Endothelial cell of umbilical vein (primary cell): ENCODE results near the gene CPVL. TPM values are rescaled to one million over a fixed set of nuclear protein-coding genes. Genes with fewer than 3 reads are reported as not detected.

Experiments used
- BruUV-seq: library from RNA; stranded (reverse); fragments of 400-500 nt; replicated peaks from 2 replicates; lab custom pipeline; 2021; lab: Mats Ljungman, UMichigan
- CTCF ChIA-PET: fragments of 300-600, 350-600 bp; sonication (Branson Sonifier 250); formaldehyde crosslinking; loops from one replicate; lab custom pipeline; 2021; ENCODE audit warnings: antibody characterized with exemption, inconsistent platforms; lab: Charles Lee
- POLR2A ChIA-PET: fragments of 300-600, 350-600 bp; sonication (Branson Sonifier 250); formaldehyde crosslinking; loops from one replicate; lab custom pipeline; 2021; ENCODE audit warnings: antibody characterized with exemption, inconsistent platforms; lab: Charles Lee
- DNase-seq: peaks from one replicate; pipeline ENCODE4 v3.0.0-alpha.2; 2011; ENCODE audit warnings: low read depth, low spot score
- FAIRE-seq: peaks from 2 replicates; lab custom pipeline; 2011; peaks lifted over from hg19 to GRCh38; lab: Jason Lieb, UNC
- H2AFZ ChIP-seq: 2 replicates; pipeline ENCODE4 v1.6.0; 2012; ENCODE audit warnings: low read depth, low read length, control low read depth, inconsistent platforms
- H3K27ac ChIP-seq: 2 replicates; pipeline ENCODE4 v1.5.1; 2011; ENCODE audit warnings: low read depth, mild to moderate bottlenecking, control low read depth, low read length, moderate library complexity; ENCODE audit not compliant: insufficient read depth
- H3K27me3 ChIP-seq, 2 experiments: 2 replicates each; pipeline versions ENCODE4 v1.6.0 to v1.6.1; 2011; ENCODE audit warnings: low read length in 2 of 2, mixed read lengths in 1 of 2; ENCODE audit not compliant: control insufficient read depth in 2 of 2, insufficient read depth in 2 of 2
- H3K36me3 ChIP-seq, 2 experiments: 2 replicates in 1 of 2; 3 replicates in 1 of 2; pipeline ENCODE4 v1.5.1; 2011; ENCODE audit warnings: low read length in 2 of 2, mild to moderate bottlenecking in 1 of 2, moderate library complexity in 1 of 2; ENCODE audit not compliant: control insufficient read depth in 2 of 2, insufficient read depth in 2 of 2; ENCODE audit errors: extremely low read depth in 1 of 2
- H3K4me1 ChIP-seq: 3 replicates; pipeline ENCODE4 v1.5.1; 2011; ENCODE audit warnings: mild to moderate bottlenecking, low read length; ENCODE audit not compliant: control insufficient read depth, insufficient read depth; ENCODE audit errors: extremely low read depth
- H3K4me2 ChIP-seq: 2 replicates; pipeline ENCODE4 v1.6.1; 2011; ENCODE audit warnings: low read length, control low read depth, mixed read lengths; ENCODE audit not compliant: insufficient read depth
- H3K4me3 ChIP-seq, 3 experiments: fragments of 200-600 bp in 1 of 3; sonication (generic), shearing (Covaris generic) in 1 of 3; replicated peaks in 1 of 3; 2 replicates each; pipeline ENCODE4 v1.5.1; 2011 to 2016; ENCODE audit warnings: control low read depth in 3 of 3, low read length in 3 of 3, mild to moderate bottlenecking in 2 of 3, inconsistent platforms in 1 of 3, low read depth in 1 of 3, moderate library complexity in 1 of 3; ENCODE audit not compliant: insufficient read depth in 1 of 3
- H3K79me2 ChIP-seq: 2 replicates; pipeline ENCODE4 v1.6.0; 2012; ENCODE audit warnings: low read length, inconsistent platforms; ENCODE audit not compliant: control insufficient read depth, insufficient read depth
- H3K9ac ChIP-seq: replicated peaks from 2 replicates; pipeline ENCODE3; 2011; ENCODE audit warnings: low read length, control low read depth; ENCODE audit not compliant: insufficient read depth; ENCODE audit errors: extremely low read depth
- H3K9me1 ChIP-seq: replicated peaks from 3 replicates; pipeline ENCODE4 v1.6.0; 2011; ENCODE audit warnings: mild to moderate bottlenecking, low read length; ENCODE audit not compliant: control insufficient read depth, insufficient read depth; ENCODE audit errors: extremely low read depth
- H3K9me3 ChIP-seq: replicated peaks from 2 replicates; pipeline ENCODE4 v1.5.1; 2012; ENCODE audit warnings: low read length, inconsistent platforms; ENCODE audit not compliant: control insufficient read depth, insufficient read depth
- H4K20me1 ChIP-seq: replicated peaks from 2 replicates; pipeline ENCODE3; 2011; ENCODE audit warnings: mild to moderate bottlenecking, low read length; ENCODE audit not compliant: control insufficient read depth, insufficient read depth; ENCODE audit errors: extremely low read depth
- EZH2 ChIP-seq: IDR thresholded peaks from 2 replicates; pipeline ENCODE4 v1.6.1; 2012; ENCODE audit warnings: borderline replicate concordance, low read depth, mild to moderate bottlenecking, moderate library complexity, low read length, inconsistent platforms; ENCODE audit not compliant: severe bottlenecking
- FOS ChIP-seq: IDR thresholded peaks from 2 replicates; pipeline ENCODE4 v1.6.1; 2011; ENCODE audit warnings: mild to moderate bottlenecking, low read length, moderate library complexity, borderline replicate concordance; ENCODE audit not compliant: insufficient read depth
- GATA2 ChIP-seq: IDR thresholded peaks from 2 replicates; pipeline ENCODE4 v1.7.0; 2011; ENCODE audit warnings: low read depth, mild to moderate bottlenecking, moderate library complexity, mixed read lengths, low read length; ENCODE audit not compliant: insufficient read length, insufficient read depth
- JUN ChIP-seq: IDR thresholded peaks from 2 replicates; pipeline ENCODE4 v1.6.1; 2011; ENCODE audit warnings: borderline replicate concordance, low read depth; ENCODE audit not compliant: insufficient read length, insufficient read depth
- MYC ChIP-seq: IDR thresholded peaks from one replicate; pipeline ENCODE4 v1.6.1; 2011; ENCODE audit warnings: mild to moderate bottlenecking, low read depth, low read length
- POLR2A ChIP-seq: IDR thresholded peaks from 2 replicates; pipeline ENCODE4 v1.6.1; 2012; ENCODE audit warnings: low read depth, mild to moderate bottlenecking, control low read depth, low read length
- POLR2AphosphoS5 ChIP-seq: IDR thresholded peaks from 2 replicates; pipeline ENCODE4 v1.6.1; 2012; ENCODE audit warnings: low read depth, mild to moderate bottlenecking, control low read depth, low read length, moderate library complexity; ENCODE audit not compliant: insufficient read depth
- dilution Hi-C: fragments of 300-500 bp; cut with MboI; formaldehyde crosslinking; loops from one replicate; pipeline ENCODE4 v1.15.0; 2019; ENCODE audit warnings: low sequenced_read_pairs; ENCODE audit not compliant: extremely low pct_ligation_motif_present
- intact Hi-C: fragments of 100-400 bp; cut with micrococcal nuclease; formaldehyde crosslinking; loops from one replicate; pipeline ENCODE4 v1.10.0; 2022
- polyA plus RNA-seq, 4 experiments: library from polyadenylated mRNA; depleted of rRNA in 3 of 4; stranded (reverse) in 3 of 4; unstranded in 1 of 4; fragments of >200 nt; gene quantifications; 2 replicates each; pipeline versions ENCODE4 v1.2.1 to v1.2.3, GENCODE V29; 2011 to 2012; ENCODE audit warnings: missing spikeins in 1 of 4
- total RNA-seq: library from RNA; stranded (reverse); gene quantifications from 2 replicates; pipeline ENCODE4 v1.2.3, GENCODE V29; 2021
- TF ChIP-seq, protein P1 (sequence below), 2 donors: IDR thresholded peaks; 1 replicate in 1 of 2; 2 replicates in 1 of 2; pipeline ENCODE4 v1.5.1; 2011; ENCODE audit warnings: low read length in 2 of 2, mild to moderate bottlenecking in 2 of 2, moderate library complexity in 2 of 2, control low read depth in 1 of 2, inconsistent platforms in 1 of 2, low read depth in 1 of 2; ENCODE audit not compliant: insufficient read depth in 1 of 2; ENCODE audit errors: extremely low read depth in 1 of 2
- TF ChIP-seq, protein P2 (sequence below): IDR thresholded peaks from 2 replicates; pipeline ENCODE4 v1.6.1; 2011; ENCODE audit not compliant: insufficient read depth, insufficient read length

CPVL gene
- total and polyA plus RNA-seq, 2 donors (not counting 3 experiments of a cell fraction or from before 2014, with no cell fraction given), result 0.14 TPM; not detected in 1

DNA sequence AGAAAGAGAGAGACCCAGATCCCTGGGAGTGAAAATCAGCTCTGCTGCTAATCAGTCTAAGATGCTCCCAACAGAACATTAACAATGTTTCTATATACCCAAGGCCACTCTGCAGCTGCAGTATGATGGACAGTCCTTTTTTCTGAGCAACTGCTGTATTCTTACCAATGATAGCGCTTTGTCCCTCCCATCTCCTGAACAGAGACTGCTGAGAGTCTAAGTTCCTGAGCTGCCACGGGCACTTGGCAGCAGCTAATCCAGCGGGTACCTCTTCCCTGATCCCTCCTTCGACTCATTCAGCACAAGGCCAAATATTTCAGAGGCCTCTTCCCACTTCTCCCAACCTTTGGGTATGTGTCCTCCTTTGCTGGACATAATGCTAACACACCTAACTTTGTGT is 7.7 kb downstream of the CPVL start:
- Histone ChIP-seq H3K9me3 (no peaks in the 10 kb centered on the region), H3K27me3 (peaks cover 10 to 11% of the 10 kb centered on the region in 2 experiments), H3K27ac (no peak overlapping the region), H3K4me2 (no peak overlapping the region), H3K4me1 (no peaks in the 10 kb centered on the region), H3K79me2 (no peaks in the 10 kb centered on the region), H3K9ac (no peak overlapping the region), H3K9me1 (no peaks in the 10 kb centered on the region), H2AFZ (no peak overlapping the region), H3K36me3 (no peaks in the 10 kb centered on the region), H4K20me1 (no peaks in the 10 kb centered on the region), H3K4me3 (no peak overlapping the region)
- dilution Hi-C loops (no loop called here), intact Hi-C loops (no loop called here)
- no peak for FAIRE-seq
- POLR2A ChIA-PET, result no interaction called here
- no peak for DNase-seq
- CTCF ChIA-PET, result interaction anchor here (0.9 kb wide), 1 partner anchor 22 kb away, joined by 3 read pairs; no protein-coding TSS in a partner anchor
- no peak for TF ChIP-seq JUN
- no peak for TF ChIP-seq POLR2A
- no peak for TF ChIP-seq POLR2AphosphoS5
- no peak for TF ChIP-seq EZH2
- TF ChIP-seq GATA2, result no peak
- TF ChIP-seq MYC, result no peak
- no peak for TF ChIP-seq FOS
- TF ChIP-seq, protein P1, sequence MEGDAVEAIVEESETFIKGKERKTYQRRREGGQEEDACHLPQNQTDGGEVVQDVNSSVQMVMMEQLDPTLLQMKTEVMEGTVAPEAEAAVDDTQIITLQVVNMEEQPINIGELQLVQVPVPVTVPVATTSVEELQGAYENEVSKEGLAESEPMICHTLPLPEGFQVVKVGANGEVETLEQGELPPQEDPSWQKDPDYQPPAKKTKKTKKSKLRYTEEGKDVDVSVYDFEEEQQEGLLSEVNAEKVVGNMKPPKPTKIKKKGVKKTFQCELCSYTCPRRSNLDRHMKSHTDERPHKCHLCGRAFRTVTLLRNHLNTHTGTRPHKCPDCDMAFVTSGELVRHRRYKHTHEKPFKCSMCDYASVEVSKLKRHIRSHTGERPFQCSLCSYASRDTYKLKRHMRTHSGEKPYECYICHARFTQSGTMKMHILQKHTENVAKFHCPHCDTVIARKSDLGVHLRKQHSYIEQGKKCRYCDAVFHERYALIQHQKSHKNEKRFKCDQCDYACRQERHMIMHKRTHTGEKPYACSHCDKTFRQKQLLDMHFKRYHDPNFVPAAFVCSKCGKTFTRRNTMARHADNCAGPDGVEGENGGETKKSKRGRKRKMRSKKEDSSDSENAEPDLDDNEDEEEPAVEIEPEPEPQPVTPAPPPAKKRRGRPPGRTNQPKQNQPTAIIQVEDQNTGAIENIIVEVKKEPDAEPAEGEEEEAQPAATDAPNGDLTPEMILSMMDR (IDR thresholded peaks at IDR 0.05; ENCODE audit: extremely low read depth in 1 of 2, insufficient read depth in 1 of 2, low read depth in 1 of 2, low read length in 2 of 2), result no peak
- TF ChIP-seq, protein P2, sequence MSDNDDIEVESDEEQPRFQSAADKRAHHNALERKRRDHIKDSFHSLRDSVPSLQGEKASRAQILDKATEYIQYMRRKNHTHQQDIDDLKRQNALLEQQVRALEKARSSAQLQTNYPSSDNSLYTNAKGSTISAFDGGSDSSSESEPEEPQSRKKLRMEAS, result no peak
- BruUV-seq, result no TSS peak
